Rectal smooth muscle tissue (tissue), 1 donor: ENCODE measurements around the gene CPEB1.

Experiments
- H3K27ac ChIP-seq: one replicate; pipeline ENCODE4 v1.7.0; 2013; ENCODE audit warnings: low read depth, low read length, inconsistent platforms
- H3K27me3 ChIP-seq: one replicate; pipeline ENCODE4 v1.7.0; 2013; ENCODE audit warnings: low read length; ENCODE audit not compliant: control insufficient read depth, insufficient read depth
- H3K36me3 ChIP-seq: one replicate; pipeline ENCODE4 v1.7.0; 2013; ENCODE audit warnings: low read length; ENCODE audit not compliant: control insufficient read depth, insufficient read depth
- H3K4me1 ChIP-seq: one replicate; pipeline ENCODE4 v1.7.0; 2013; ENCODE audit warnings: low read length; ENCODE audit not compliant: control insufficient read depth, insufficient read depth
- H3K4me3 ChIP-seq: one replicate; pipeline ENCODE4 v1.7.0; 2013; ENCODE audit warnings: low read length
- H3K9ac ChIP-seq: one replicate; pipeline ENCODE4 v1.7.0; 2013; ENCODE audit warnings: low read length

Gene CPEB1

GRCh38 chr15:82663186-82663600 lies 16.0 kb upstream of the CPEB1 start:
- Histone ChIP-seq H3K9ac (no peak overlapping the region), H3K36me3 (no peaks in the 10 kb centered on the region), H3K27me3 (no peaks in the 10 kb centered on the region), H3K4me3 (no peak overlapping the region), H3K27ac (no peak overlapping the region), H3K4me1 (no peaks in the 10 kb centered on the region)

GRCh38 chr15:82662641-82663040 lies 15.5 kb upstream of the CPEB1 start:
- Histone ChIP-seq H3K27ac (no peak overlapping the region), H3K36me3 (no peaks in the 10 kb centered on the region), H3K27me3 (no peaks in the 10 kb centered on the region), H3K9ac (no peak overlapping the region), H3K4me3 (no peak overlapping the region), H3K4me1 (no peaks in the 10 kb centered on the region)

- no peak overlapping the region for H3K4me3 ChIP-seq
- no peaks in the 10 kb centered on the region for H3K4me1 ChIP-seq
- no peak overlapping the region for H3K27ac ChIP-seq
- no peak overlapping the region for H3K9ac ChIP-seq
- H3K36me3 ChIP-seq, result no peaks in the 10 kb centered on the region
- H3K27me3 ChIP-seq, result no peaks in the 10 kb centered on the region
These were observed 13.2 kb upstream of the CPEB1 start for GRCh38 chr15:82660378-82660777.

GRCh38 chr15:82656641-82657266 lies 9.6 kb upstream of the CPEB1 start:
- Histone ChIP-seq H3K9ac (no peak overlapping the region), H3K27me3 (no peaks in the 10 kb centered on the region), H3K27ac (no peak overlapping the region), H3K4me3 (no peak overlapping the region), H3K36me3 (no peaks in the 10 kb centered on the region), H3K4me1 (no peaks in the 10 kb centered on the region)

GRCh38 chr15:82655606-82656005 lies 8.4 kb upstream of the CPEB1 start:
- H3K4me1 ChIP-seq, result no peaks in the 10 kb centered on the region
- no peak overlapping the region for H3K27ac ChIP-seq
- no peaks in the 10 kb centered on the region for H3K27me3 ChIP-seq
- H3K36me3 ChIP-seq, result no peaks in the 10 kb centered on the region
- H3K4me3 ChIP-seq, result no peak overlapping the region
- no peak overlapping the region for H3K9ac ChIP-seq

GRCh38 chr15:82653483-82654168 lies 6.5 kb upstream of the CPEB1 start:
- H3K4me1 ChIP-seq, result no peaks in the 10 kb centered on the region
- no peaks in the 10 kb centered on the region for H3K27me3 ChIP-seq
- no peak overlapping the region for H3K27ac ChIP-seq
- H3K4me3 ChIP-seq, result no peak overlapping the region
- no peaks in the 10 kb centered on the region for H3K36me3 ChIP-seq
- H3K9ac ChIP-seq, result no peak overlapping the region

- no peaks in the 10 kb centered on the region for H3K4me1 ChIP-seq
- H3K9ac ChIP-seq, result no peak overlapping the region
- H3K36me3 ChIP-seq, result no peaks in the 10 kb centered on the region
- H3K27me3 ChIP-seq, result no peaks in the 10 kb centered on the region
- H3K4me3 ChIP-seq, result no peak overlapping the region
- H3K27ac ChIP-seq, result no peak overlapping the region
These were observed 4.5 kb upstream of the CPEB1 start for GRCh38 chr15:82651708-82652107.

GRCh38 chr15:82650046-82650670 lies 3.0 kb upstream of the CPEB1 start:
- H3K27ac ChIP-seq, result no peak overlapping the region
- no peak overlapping the region for H3K9ac ChIP-seq
- no peaks in the 10 kb centered on the region for H3K4me1 ChIP-seq
- no peak overlapping the region for H3K4me3 ChIP-seq
- H3K36me3 ChIP-seq, result no peaks in the 10 kb centered on the region
- no peaks in the 10 kb centered on the region for H3K27me3 ChIP-seq

GRCh38 chr15:82649226-82649999 lies 2.2 kb upstream of the CPEB1 start:
- no peak overlapping the region for H3K4me3 ChIP-seq
- H3K36me3 ChIP-seq, result no peaks in the 10 kb centered on the region
- no peaks in the 10 kb centered on the region for H3K4me1 ChIP-seq
- H3K9ac ChIP-seq, result no peak overlapping the region
- H3K27me3 ChIP-seq, result no peaks in the 10 kb centered on the region
- H3K27ac ChIP-seq, result no peak overlapping the region

GRCh38 chr15:82648257-82649103 lies 1.3 kb upstream of the CPEB1 start:
- Histone ChIP-seq H3K4me3 (peak overlapping the region; percentile 64), H3K27ac (no peak overlapping the region)

GRCh38 chr15:82647835-82648256 lies 683 bp upstream of the CPEB1 start:
- H3K27me3 ChIP-seq, result no peaks in the 10 kb centered on the region
- H3K4me3 ChIP-seq, result peak overlapping the region; percentile 64
- no peaks in the 10 kb centered on the region for H3K36me3 ChIP-seq
- no peak overlapping the region for H3K9ac ChIP-seq
- H3K27ac ChIP-seq, result no peak overlapping the region
- H3K4me1 ChIP-seq, result no peaks in the 10 kb centered on the region

More at GRCh38 chr15:82648257-82649103, 1.3 kb upstream of the CPEB1 start:
- H3K36me3 ChIP-seq, result no peaks in the 10 kb centered on the region
- no peak overlapping the region for H3K9ac ChIP-seq
- no peaks in the 10 kb centered on the region for H3K27me3 ChIP-seq
- H3K4me1 ChIP-seq, result no peaks in the 10 kb centered on the region
